Endothelial cell of umbilical vein (primary cell): ENCODE data around the gene KLF13. TPM values are rescaled to one million over a fixed set of nuclear protein-coding genes. Genes with fewer than 3 reads are reported as not detected.

Experiments
- BruUV-seq: library from RNA; stranded (reverse); fragments of 400-500 nt; replicated peaks from 2 replicates; lab custom pipeline; 2021; lab: Mats Ljungman, UMichigan
- CTCF ChIA-PET: fragments of 300-600, 350-600 bp; sonication (Branson Sonifier 250); formaldehyde crosslinking; loops from one replicate; lab custom pipeline; 2021; ENCODE audit warnings: antibody characterized with exemption, inconsistent platforms; lab: Charles Lee
- POLR2A ChIA-PET: fragments of 300-600, 350-600 bp; sonication (Branson Sonifier 250); formaldehyde crosslinking; loops from one replicate; lab custom pipeline; 2021; ENCODE audit warnings: antibody characterized with exemption, inconsistent platforms; lab: Charles Lee
- DNase-seq: peaks from one replicate; pipeline ENCODE4 v3.0.0-alpha.2; 2011; ENCODE audit warnings: low read depth, low spot score
- FAIRE-seq: peaks from 2 replicates; lab custom pipeline; 2011; peaks lifted over from hg19 to GRCh38; lab: Jason Lieb, UNC
- H2AFZ ChIP-seq: 2 replicates; pipeline ENCODE4 v1.6.0; 2012; ENCODE audit warnings: low read depth, low read length, control low read depth, inconsistent platforms
- H3K27ac ChIP-seq: 2 replicates; pipeline ENCODE4 v1.5.1; 2011; ENCODE audit warnings: low read depth, mild to moderate bottlenecking, control low read depth, low read length, moderate library complexity; ENCODE audit not compliant: insufficient read depth
- H3K27me3 ChIP-seq, 2 experiments: 2 replicates each; pipeline versions ENCODE4 v1.6.0 to v1.6.1; 2011; ENCODE audit warnings: low read length in 2 of 2, mixed read lengths in 1 of 2; ENCODE audit not compliant: control insufficient read depth in 2 of 2, insufficient read depth in 2 of 2
- H3K36me3 ChIP-seq, 2 experiments: 2 replicates in 1 of 2; 3 replicates in 1 of 2; pipeline ENCODE4 v1.5.1; 2011; ENCODE audit warnings: low read length in 2 of 2, mild to moderate bottlenecking in 1 of 2, moderate library complexity in 1 of 2; ENCODE audit not compliant: control insufficient read depth in 2 of 2, insufficient read depth in 2 of 2; ENCODE audit errors: extremely low read depth in 1 of 2
- H3K4me1 ChIP-seq: 3 replicates; pipeline ENCODE4 v1.5.1; 2011; ENCODE audit warnings: mild to moderate bottlenecking, low read length; ENCODE audit not compliant: control insufficient read depth, insufficient read depth; ENCODE audit errors: extremely low read depth
- H3K4me2 ChIP-seq: 2 replicates; pipeline ENCODE4 v1.6.1; 2011; ENCODE audit warnings: low read length, control low read depth, mixed read lengths; ENCODE audit not compliant: insufficient read depth
- H3K4me3 ChIP-seq, 3 experiments: fragments of 200-600 bp in 1 of 3; sonication (generic), shearing (Covaris generic) in 1 of 3; replicated peaks in 1 of 3; 2 replicates each; pipeline ENCODE4 v1.5.1; 2011 to 2016; ENCODE audit warnings: control low read depth in 3 of 3, low read length in 3 of 3, mild to moderate bottlenecking in 2 of 3, inconsistent platforms in 1 of 3, low read depth in 1 of 3, moderate library complexity in 1 of 3; ENCODE audit not compliant: insufficient read depth in 1 of 3
- H3K79me2 ChIP-seq: 2 replicates; pipeline ENCODE4 v1.6.0; 2012; ENCODE audit warnings: low read length, inconsistent platforms; ENCODE audit not compliant: control insufficient read depth, insufficient read depth
- H3K9ac ChIP-seq: replicated peaks from 2 replicates; pipeline ENCODE3; 2011; ENCODE audit warnings: low read length, control low read depth; ENCODE audit not compliant: insufficient read depth; ENCODE audit errors: extremely low read depth
- H3K9me1 ChIP-seq: replicated peaks from 3 replicates; pipeline ENCODE4 v1.6.0; 2011; ENCODE audit warnings: mild to moderate bottlenecking, low read length; ENCODE audit not compliant: control insufficient read depth, insufficient read depth; ENCODE audit errors: extremely low read depth
- H3K9me3 ChIP-seq: replicated peaks from 2 replicates; pipeline ENCODE4 v1.5.1; 2012; ENCODE audit warnings: low read length, inconsistent platforms; ENCODE audit not compliant: control insufficient read depth, insufficient read depth
- H4K20me1 ChIP-seq: replicated peaks from 2 replicates; pipeline ENCODE3; 2011; ENCODE audit warnings: mild to moderate bottlenecking, low read length; ENCODE audit not compliant: control insufficient read depth, insufficient read depth; ENCODE audit errors: extremely low read depth
- EZH2 ChIP-seq: IDR thresholded peaks from 2 replicates; pipeline ENCODE4 v1.6.1; 2012; ENCODE audit warnings: borderline replicate concordance, low read depth, mild to moderate bottlenecking, moderate library complexity, low read length, inconsistent platforms; ENCODE audit not compliant: severe bottlenecking
- GATA2 ChIP-seq: IDR thresholded peaks from 2 replicates; pipeline ENCODE4 v1.7.0; 2011; ENCODE audit warnings: low read depth, mild to moderate bottlenecking, moderate library complexity, mixed read lengths, low read length; ENCODE audit not compliant: insufficient read length, insufficient read depth
- JUN ChIP-seq: IDR thresholded peaks from 2 replicates; pipeline ENCODE4 v1.6.1; 2011; ENCODE audit warnings: borderline replicate concordance, low read depth; ENCODE audit not compliant: insufficient read length, insufficient read depth
- MAX ChIP-seq: IDR thresholded peaks from 2 replicates; pipeline ENCODE4 v1.6.1; 2011; ENCODE audit not compliant: insufficient read depth, insufficient read length
- MYC ChIP-seq: IDR thresholded peaks from one replicate; pipeline ENCODE4 v1.6.1; 2011; ENCODE audit warnings: mild to moderate bottlenecking, low read depth, low read length
- POLR2A ChIP-seq: IDR thresholded peaks from 2 replicates; pipeline ENCODE4 v1.6.1; 2012; ENCODE audit warnings: low read depth, mild to moderate bottlenecking, control low read depth, low read length
- POLR2AphosphoS5 ChIP-seq: IDR thresholded peaks from 2 replicates; pipeline ENCODE4 v1.6.1; 2012; ENCODE audit warnings: low read depth, mild to moderate bottlenecking, control low read depth, low read length, moderate library complexity; ENCODE audit not compliant: insufficient read depth
- dilution Hi-C: fragments of 300-500 bp; cut with MboI; formaldehyde crosslinking; loops from one replicate; pipeline ENCODE4 v1.15.0; 2019; ENCODE audit warnings: low sequenced_read_pairs; ENCODE audit not compliant: extremely low pct_ligation_motif_present
- intact Hi-C: fragments of 100-400 bp; cut with micrococcal nuclease; formaldehyde crosslinking; loops from one replicate; pipeline ENCODE4 v1.10.0; 2022
- polyA plus RNA-seq, 4 experiments: library from polyadenylated mRNA; depleted of rRNA in 3 of 4; stranded (reverse) in 3 of 4; unstranded in 1 of 4; fragments of >200 nt; gene quantifications; 2 replicates each; pipeline versions ENCODE4 v1.2.1 to v1.2.3, GENCODE V29; 2011 to 2012; ENCODE audit warnings: missing spikeins in 1 of 4
- total RNA-seq: library from RNA; stranded (reverse); gene quantifications from 2 replicates; pipeline ENCODE4 v1.2.3, GENCODE V29; 2021
- TF ChIP-seq, protein P1 (sequence below), 2 donors: IDR thresholded peaks; 1 replicate in 1 of 2; 2 replicates in 1 of 2; pipeline ENCODE4 v1.5.1; 2011; ENCODE audit warnings: low read length in 2 of 2, mild to moderate bottlenecking in 2 of 2, moderate library complexity in 2 of 2, control low read depth in 1 of 2, inconsistent platforms in 1 of 2, low read depth in 1 of 2; ENCODE audit not compliant: insufficient read depth in 1 of 2; ENCODE audit errors: extremely low read depth in 1 of 2

The KLF13 gene
- total and polyA plus RNA-seq, 2 donors (not counting 3 experiments of a cell fraction or from before 2014, with no cell fraction given) = 10.1 to 31.9 TPM

GRCh38 chr15:31366169-31366734 is 39.6 kb downstream of the KLF13 start:
- Histone ChIP-seq H3K79me2 (peaks cover 3% of the 10 kb centered on the region), H4K20me1 (no peaks in the 10 kb centered on the region), H3K9me1 (no peaks in the 10 kb centered on the region), H3K4me3 (no peak overlapping the region), H3K36me3 (no peaks in the 10 kb centered on the region), H3K4me1 (peaks cover 3% of the 10 kb centered on the region), H3K9me3 (no peaks in the 10 kb centered on the region), H3K27ac (no peak overlapping the region), H3K4me2 (no peak overlapping the region), H2AFZ (no peak overlapping the region), H3K27me3 (no peaks in the 10 kb centered on the region), H3K9ac (no peak overlapping the region)
- FAIRE-seq (no peak), DNase-seq (no peak)
- CTCF ChIA-PET = interaction anchor here (0.7 to 2.9 kb wide), 9 partner anchors 13 to 127 kb away, joined by 3 to 12 read pairs (median 4); no protein-coding TSS in a partner anchor
- dilution Hi-C loops = no loop called here
- POLR2A ChIA-PET = no interaction called here
- no peak for TF ChIP-seq MYC
- no peak for TF ChIP-seq POLR2AphosphoS5
- no peak for TF ChIP-seq EZH2
- TF ChIP-seq MAX = no peak
- TF ChIP-seq, protein P1, sequence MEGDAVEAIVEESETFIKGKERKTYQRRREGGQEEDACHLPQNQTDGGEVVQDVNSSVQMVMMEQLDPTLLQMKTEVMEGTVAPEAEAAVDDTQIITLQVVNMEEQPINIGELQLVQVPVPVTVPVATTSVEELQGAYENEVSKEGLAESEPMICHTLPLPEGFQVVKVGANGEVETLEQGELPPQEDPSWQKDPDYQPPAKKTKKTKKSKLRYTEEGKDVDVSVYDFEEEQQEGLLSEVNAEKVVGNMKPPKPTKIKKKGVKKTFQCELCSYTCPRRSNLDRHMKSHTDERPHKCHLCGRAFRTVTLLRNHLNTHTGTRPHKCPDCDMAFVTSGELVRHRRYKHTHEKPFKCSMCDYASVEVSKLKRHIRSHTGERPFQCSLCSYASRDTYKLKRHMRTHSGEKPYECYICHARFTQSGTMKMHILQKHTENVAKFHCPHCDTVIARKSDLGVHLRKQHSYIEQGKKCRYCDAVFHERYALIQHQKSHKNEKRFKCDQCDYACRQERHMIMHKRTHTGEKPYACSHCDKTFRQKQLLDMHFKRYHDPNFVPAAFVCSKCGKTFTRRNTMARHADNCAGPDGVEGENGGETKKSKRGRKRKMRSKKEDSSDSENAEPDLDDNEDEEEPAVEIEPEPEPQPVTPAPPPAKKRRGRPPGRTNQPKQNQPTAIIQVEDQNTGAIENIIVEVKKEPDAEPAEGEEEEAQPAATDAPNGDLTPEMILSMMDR (IDR thresholded peaks at IDR 0.05; ENCODE audit: extremely low read depth in 1 of 2, insufficient read depth in 1 of 2, low read depth in 1 of 2, low read length in 2 of 2) = no peak
- TF ChIP-seq GATA2 = no peak
- no peak for TF ChIP-seq POLR2A
- no peak for TF ChIP-seq JUN
- intact Hi-C loops = loop anchor here (5.0 kb wide), 1 partner anchor 39 kb away; the partner anchor contains the start of gene KLF13
- no TSS peak for BruUV-seq
